GM23338 (cell line): ENCODE data around the gene RCCD1. TPM values are rescaled to one million over a fixed set of nuclear protein-coding genes. Genes with fewer than 3 reads are reported as not detected.

Experiments used
- ATAC-seq: fragments of 200-7000 bp; cut with Tn5 transposase; 3 replicates; pipeline ENCODE4 v1.9.1; 2020
- DNase-seq: peaks from one replicate; pipeline ENCODE4 v3.0.0-alpha.2; 2015; ENCODE audit warnings: low spot score
- H2AFZ ChIP-seq: fragments of 200-600 bp; sonication (generic); 2 replicates; pipeline ENCODE4 v1.8.0; 2016; ENCODE audit warnings: antibody characterized with exemption, mild to moderate bottlenecking, moderate library complexity
- H3F3A ChIP-seq: fragments of 200-600 bp; sonication (generic); replicated peaks from 2 replicates; pipeline ENCODE4 v1.8.0; 2017; ENCODE audit warnings: antibody characterized with exemption, mixed run types, low read depth
- H3K27ac ChIP-seq: fragments of 200-600 bp; sonication (generic); 2 replicates; pipeline ENCODE4 v1.6.1; 2016; ENCODE audit warnings: low read depth
- H3K27me3 ChIP-seq: fragments of 200-600 bp; sonication (generic); 2 replicates; pipeline ENCODE4 v1.8.0; 2016; ENCODE audit warnings: mild to moderate bottlenecking, mixed run types, moderate library complexity; ENCODE audit not compliant: insufficient read depth
- H3K36me3 ChIP-seq: fragments of 200-600 bp; sonication (generic); 2 replicates; pipeline ENCODE4 v1.8.0; 2016; ENCODE audit warnings: mild to moderate bottlenecking; ENCODE audit not compliant: insufficient read depth
- H3K4me1 ChIP-seq: fragments of 200-600 bp; sonication (generic); 2 replicates; pipeline ENCODE4 v1.8.0; 2016; ENCODE audit warnings: mild to moderate bottlenecking, moderate library complexity; ENCODE audit not compliant: insufficient read depth
- H3K4me2 ChIP-seq: fragments of 200-600 bp; sonication (generic); 2 replicates; pipeline ENCODE4 v1.7.1; 2017; ENCODE audit warnings: mixed run types
- H3K4me3 ChIP-seq: fragments of 200-600 bp; sonication (generic); 2 replicates; pipeline ENCODE4 v1.6.1; 2016; ENCODE audit warnings: mixed run types
- H3K79me2 ChIP-seq: fragments of 200-600 bp; sonication (generic); replicated peaks from 2 replicates; pipeline ENCODE4 v1.8.0; 2017; ENCODE audit warnings: mild to moderate bottlenecking; ENCODE audit not compliant: insufficient read depth
- H3K9me2 ChIP-seq: fragments of 200-600 bp; sonication (generic); 2 replicates; pipeline ENCODE4 v1.8.0; 2017; ENCODE audit not compliant: insufficient read depth
- H4K20me1 ChIP-seq: fragments of 200-600 bp; sonication (generic); replicated peaks from 2 replicates; pipeline ENCODE4 v1.8.0; 2017; ENCODE audit warnings: mild to moderate bottlenecking; ENCODE audit not compliant: insufficient read depth
- H3K27ac Mint-ChIP-seq: 2 replicates; pipeline ENCODE4 v1.8.0; 2020; ENCODE audit warnings: inconsistent platforms, mild to moderate bottlenecking, moderate library complexity, mixed read lengths
- H3K27me3 Mint-ChIP-seq: 3 replicates; pipeline ENCODE4 v1.8.0; 2022; ENCODE audit warnings: low read depth, mild to moderate bottlenecking, moderate library complexity, mixed read lengths, inconsistent platforms; ENCODE audit not compliant: insufficient read depth, poor library complexity
- H3K36me3 Mint-ChIP-seq: 3 replicates; pipeline ENCODE4 v1.8.0; 2021; ENCODE audit warnings: low read depth, mild to moderate bottlenecking, inconsistent platforms, moderate library complexity, mixed read lengths
- H3K4me1 Mint-ChIP-seq: 3 replicates; pipeline ENCODE4 v1.8.0; 2020; ENCODE audit warnings: mild to moderate bottlenecking, inconsistent platforms, mixed read lengths
- H3K4me3 Mint-ChIP-seq: 3 replicates; pipeline ENCODE4 v1.8.0; 2021; ENCODE audit warnings: moderate library complexity, mild to moderate bottlenecking, inconsistent platforms, mixed read lengths
- H3K9me3 Mint-ChIP-seq: 3 replicates; pipeline ENCODE4 v1.8.0; 2020; ENCODE audit warnings: moderate library complexity, mild to moderate bottlenecking, inconsistent platforms, mixed read lengths
- CREB1 ChIP-seq: fragments of 250-450 bp; sonication (Bioruptor Pico); IDR thresholded peaks from 2 replicates; pipeline ENCODE4 v1.5.0; 2020; ENCODE audit warnings: low read depth, mild to moderate bottlenecking, moderate library complexity
- EZH2 ChIP-seq: fragments of 200-600 bp; sonication (generic); IDR thresholded peaks from one replicate; pipeline ENCODE4 v1.8.0; 2017; ENCODE audit warnings: antibody characterized with exemption, mild to moderate bottlenecking, low read depth; ENCODE audit not compliant: unreplicated experiment
- EZH2phosphoT487 ChIP-seq: fragments of 200-600 bp; sonication (generic); IDR thresholded peaks from one replicate; pipeline ENCODE4 v1.8.1; 2018; ENCODE audit warnings: antibody characterized with exemption; ENCODE audit not compliant: unreplicated experiment
- JUNB ChIP-seq: IDR thresholded peaks from one replicate; pipeline ENCODE4 v1.6.1; 2016; ENCODE audit warnings: antibody characterized with exemption; ENCODE audit not compliant: unreplicated experiment
- NANOG ChIP-seq: IDR thresholded peaks from 2 replicates; pipeline ENCODE4 v1.6.1; 2016; ENCODE audit warnings: antibody characterized with exemption, borderline replicate concordance
- POLR2AphosphoS5 ChIP-seq: IDR thresholded peaks from 2 replicates; pipeline ENCODE4 v1.6.1; 2016; ENCODE audit warnings: antibody characterized with exemption, low read depth
- REST ChIP-seq: IDR thresholded peaks from one replicate; pipeline ENCODE4 v1.6.1; 2018; ENCODE audit warnings: antibody characterized with exemption; ENCODE audit not compliant: unreplicated experiment
- STAT1 ChIP-seq: IDR thresholded peaks from one replicate; pipeline ENCODE4 v1.6.1; 2016; ENCODE audit warnings: antibody characterized with exemption; ENCODE audit not compliant: unreplicated experiment
- ZNF114 ChIP-seq: fragments of 250-450 bp; sonication (Bioruptor Pico); IDR thresholded peaks from 2 replicates; pipeline ENCODE4 v1.5.0; 2020; ENCODE audit warnings: mild to moderate bottlenecking, moderate library complexity
- ZNF331 ChIP-seq: fragments of 250-450 bp; sonication (Bioruptor Pico); IDR thresholded peaks from 2 replicates; pipeline ENCODE4 v1.5.0; 2020; ENCODE audit warnings: low read depth, mild to moderate bottlenecking, moderate library complexity
- polyA plus RNA-seq: library from polyadenylated mRNA; unstranded; fragments of >200 nt; fragmentation: Nextera tagmentation; extraction: Ambion mirVana; gene quantifications from 2 replicates; pipeline ENCODE4 v1.2.1, GENCODE V29; 2016
- total RNA-seq: library from RNA; depleted of rRNA; stranded (reverse); fragments of >200 nt; shearing (Covaris generic); gene quantifications from 2 replicates; pipeline ENCODE4 v1.2.3, GENCODE V29; 2014
- TF ChIP-seq, protein P1 (sequence below): fragments of 250-450 bp; sonication (Bioruptor Pico); IDR thresholded peaks from 2 replicates; pipeline ENCODE4 v1.5.0; 2020; ENCODE audit warnings: mild to moderate bottlenecking, moderate library complexity
- TF ChIP-seq, protein P2 (sequence below), 2 experiments: fragments of 200-600 bp in 1 of 2; sonication (generic) in 1 of 2; conservative IDR thresholded peaks; 2 replicates each; pipeline versions ENCODE4 v1.5.1 to v1.6.1; 2016 to 2017; ENCODE audit warnings: antibody characterized with exemption in 2 of 2, low read depth in 2 of 2, mild to moderate bottlenecking in 2 of 2, moderate library complexity in 1 of 2
- TF ChIP-seq, protein P3 (sequence below): IDR thresholded peaks from 2 replicates; pipeline ENCODE4 v1.6.1; 2016; ENCODE audit warnings: antibody characterized with exemption

Gene RCCD1
- total and polyA plus RNA-seq, 2 experiments from 2014 or later = 10.8 to 17.1 TPM

GRCh38 chr15:90911302-90911623 is 43.4 kb upstream of the RCCD1 start:
- peaks cover 3% of the 10 kb centered on the region for H3K27me3 Mint-ChIP-seq
- no peak overlapping the region for H3K4me2 ChIP-seq
- H3K9me3 Mint-ChIP-seq = no peaks in the 10 kb centered on the region
- peaks cover 7% of the 10 kb centered on the region; the same call in 2 of the 3 replicates for H3K36me3 Mint-ChIP-seq
- H2AFZ ChIP-seq = no peak overlapping the region
- H3K79me2 ChIP-seq = no peaks in the 10 kb centered on the region
- peaks cover 4% of the 10 kb centered on the region; the same call in 2 of the 3 replicates for H3K4me1 Mint-ChIP-seq
- no peak overlapping the region for H3K27ac ChIP-seq
- no peaks in the 10 kb centered on the region for H3K27me3 ChIP-seq
- H3K9me2 ChIP-seq = no peaks in the 10 kb centered on the region
- DNase-seq (no peak), ATAC-seq (no peak)
- H3K4me3 ChIP-seq = no peak overlapping the region
- no peaks in the 10 kb centered on the region for H3K36me3 ChIP-seq
- no peaks in the 10 kb centered on the region for H4K20me1 ChIP-seq
- no peaks in the 10 kb centered on the region for H3F3A ChIP-seq
- TF ChIP-seq, protein P1, sequence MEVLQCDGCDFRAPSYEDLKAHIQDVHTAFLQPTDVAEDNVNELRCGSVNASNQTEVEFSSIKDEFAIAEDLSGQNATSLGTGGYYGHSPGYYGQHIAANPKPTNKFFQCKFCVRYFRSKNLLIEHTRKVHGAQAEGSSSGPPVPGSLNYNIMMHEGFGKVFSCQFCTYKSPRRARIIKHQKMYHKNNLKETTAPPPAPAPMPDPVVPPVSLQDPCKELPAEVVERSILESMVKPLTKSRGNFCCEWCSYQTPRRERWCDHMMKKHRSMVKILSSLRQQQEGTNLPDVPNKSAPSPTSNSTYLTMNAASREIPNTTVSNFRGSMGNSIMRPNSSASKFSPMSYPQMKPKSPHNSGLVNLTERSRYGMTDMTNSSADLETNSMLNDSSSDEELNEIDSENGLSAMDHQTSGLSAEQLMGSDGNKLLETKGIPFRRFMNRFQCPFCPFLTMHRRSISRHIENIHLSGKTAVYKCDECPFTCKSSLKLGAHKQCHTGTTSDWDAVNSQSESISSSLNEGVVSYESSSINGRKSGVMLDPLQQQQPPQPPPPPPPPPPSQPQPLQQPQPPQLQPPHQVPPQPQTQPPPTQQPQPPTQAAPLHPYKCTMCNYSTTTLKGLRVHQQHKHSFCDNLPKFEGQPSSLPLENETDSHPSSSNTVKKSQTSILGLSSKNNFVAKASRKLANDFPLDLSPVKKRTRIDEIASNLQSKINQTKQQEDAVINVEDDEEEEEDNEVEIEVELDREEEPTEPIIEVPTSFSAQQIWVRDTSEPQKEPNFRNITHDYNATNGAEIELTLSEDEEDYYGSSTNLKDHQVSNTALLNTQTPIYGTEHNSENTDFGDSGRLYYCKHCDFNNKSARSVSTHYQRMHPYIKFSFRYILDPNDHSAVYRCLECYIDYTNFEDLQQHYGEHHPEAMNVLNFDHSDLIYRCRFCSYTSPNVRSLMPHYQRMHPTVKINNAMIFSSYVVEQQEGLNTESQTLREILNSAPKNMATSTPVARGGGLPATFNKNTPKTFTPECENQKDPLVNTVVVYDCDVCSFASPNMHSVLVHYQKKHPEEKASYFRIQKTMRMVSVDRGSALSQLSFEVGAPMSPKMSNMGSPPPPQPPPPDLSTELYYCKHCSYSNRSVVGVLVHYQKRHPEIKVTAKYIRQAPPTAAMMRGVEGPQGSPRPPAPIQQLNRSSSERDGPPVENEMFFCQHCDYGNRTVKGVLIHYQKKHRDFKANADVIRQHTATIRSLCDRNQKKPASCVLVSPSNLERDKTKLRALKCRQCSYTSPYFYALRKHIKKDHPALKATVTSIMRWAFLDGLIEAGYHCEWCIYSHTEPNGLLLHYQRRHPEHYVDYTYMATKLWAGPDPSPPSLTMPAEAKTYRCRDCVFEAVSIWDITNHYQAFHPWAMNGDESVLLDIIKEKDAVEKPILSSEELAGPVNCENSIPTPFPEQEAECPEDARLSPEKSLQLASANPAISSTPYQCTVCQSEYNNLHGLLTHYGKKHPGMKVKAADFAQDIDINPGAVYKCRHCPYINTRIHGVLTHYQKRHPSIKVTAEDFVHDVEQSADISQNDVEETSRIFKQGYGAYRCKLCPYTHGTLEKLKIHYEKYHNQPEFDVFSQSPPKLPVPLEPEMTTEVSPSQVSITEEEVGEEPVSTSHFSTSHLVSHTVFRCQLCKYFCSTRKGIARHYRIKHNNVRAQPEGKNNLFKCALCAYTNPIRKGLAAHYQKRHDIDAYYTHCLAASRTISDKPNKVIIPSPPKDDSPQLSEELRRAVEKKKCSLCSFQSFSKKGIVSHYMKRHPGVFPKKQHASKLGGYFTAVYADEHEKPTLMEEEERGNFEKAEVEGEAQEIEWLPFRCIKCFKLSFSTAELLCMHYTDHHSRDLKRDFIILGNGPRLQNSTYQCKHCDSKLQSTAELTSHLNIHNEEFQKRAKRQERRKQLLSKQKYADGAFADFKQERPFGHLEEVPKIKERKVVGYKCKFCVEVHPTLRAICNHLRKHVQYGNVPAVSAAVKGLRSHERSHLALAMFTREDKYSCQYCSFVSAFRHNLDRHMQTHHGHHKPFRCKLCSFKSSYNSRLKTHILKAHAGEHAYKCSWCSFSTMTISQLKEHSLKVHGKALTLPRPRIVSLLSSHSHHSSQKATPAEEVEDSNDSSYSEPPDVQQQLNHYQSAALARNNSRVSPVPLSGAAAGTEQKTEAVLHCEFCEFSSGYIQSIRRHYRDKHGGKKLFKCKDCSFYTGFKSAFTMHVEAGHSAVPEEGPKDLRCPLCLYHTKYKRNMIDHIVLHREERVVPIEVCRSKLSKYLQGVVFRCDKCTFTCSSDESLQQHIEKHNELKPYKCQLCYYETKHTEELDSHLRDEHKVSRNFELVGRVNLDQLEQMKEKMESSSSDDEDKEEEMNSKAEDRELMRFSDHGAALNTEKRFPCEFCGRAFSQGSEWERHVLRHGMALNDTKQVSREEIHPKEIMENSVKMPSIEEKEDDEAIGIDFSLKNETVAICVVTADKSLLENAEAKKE (CRISPR knock-in tag) = no peak
- TF ChIP-seq NANOG (no peak), EZH2 (no peak), CREB1 (no peak), ZNF114 (no peak), REST (no peak), STAT1 (no peak), JUNB (no peak), POLR2AphosphoS5 (no peak), EZH2phosphoT487 (no peak), ZNF331 (no peak)
- TF ChIP-seq, protein P2, sequence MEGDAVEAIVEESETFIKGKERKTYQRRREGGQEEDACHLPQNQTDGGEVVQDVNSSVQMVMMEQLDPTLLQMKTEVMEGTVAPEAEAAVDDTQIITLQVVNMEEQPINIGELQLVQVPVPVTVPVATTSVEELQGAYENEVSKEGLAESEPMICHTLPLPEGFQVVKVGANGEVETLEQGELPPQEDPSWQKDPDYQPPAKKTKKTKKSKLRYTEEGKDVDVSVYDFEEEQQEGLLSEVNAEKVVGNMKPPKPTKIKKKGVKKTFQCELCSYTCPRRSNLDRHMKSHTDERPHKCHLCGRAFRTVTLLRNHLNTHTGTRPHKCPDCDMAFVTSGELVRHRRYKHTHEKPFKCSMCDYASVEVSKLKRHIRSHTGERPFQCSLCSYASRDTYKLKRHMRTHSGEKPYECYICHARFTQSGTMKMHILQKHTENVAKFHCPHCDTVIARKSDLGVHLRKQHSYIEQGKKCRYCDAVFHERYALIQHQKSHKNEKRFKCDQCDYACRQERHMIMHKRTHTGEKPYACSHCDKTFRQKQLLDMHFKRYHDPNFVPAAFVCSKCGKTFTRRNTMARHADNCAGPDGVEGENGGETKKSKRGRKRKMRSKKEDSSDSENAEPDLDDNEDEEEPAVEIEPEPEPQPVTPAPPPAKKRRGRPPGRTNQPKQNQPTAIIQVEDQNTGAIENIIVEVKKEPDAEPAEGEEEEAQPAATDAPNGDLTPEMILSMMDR (conservative IDR thresholded peaks at IDR 0.05; ENCODE audit: low read depth in 2 of 2) = no peak
- TF ChIP-seq, protein P3, sequence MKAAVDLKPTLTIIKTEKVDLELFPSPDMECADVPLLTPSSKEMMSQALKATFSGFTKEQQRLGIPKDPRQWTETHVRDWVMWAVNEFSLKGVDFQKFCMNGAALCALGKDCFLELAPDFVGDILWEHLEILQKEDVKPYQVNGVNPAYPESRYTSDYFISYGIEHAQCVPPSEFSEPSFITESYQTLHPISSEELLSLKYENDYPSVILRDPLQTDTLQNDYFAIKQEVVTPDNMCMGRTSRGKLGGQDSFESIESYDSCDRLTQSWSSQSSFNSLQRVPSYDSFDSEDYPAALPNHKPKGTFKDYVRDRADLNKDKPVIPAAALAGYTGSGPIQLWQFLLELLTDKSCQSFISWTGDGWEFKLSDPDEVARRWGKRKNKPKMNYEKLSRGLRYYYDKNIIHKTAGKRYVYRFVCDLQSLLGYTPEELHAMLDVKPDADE = no peak
- H3K27ac Mint-ChIP-seq = no peak overlapping the region
- no peak overlapping the region for H3K4me3 Mint-ChIP-seq
- no peaks in the 10 kb centered on the region for H3K4me1 ChIP-seq
